Measurements from ENCODE around the gene SDF2. TPM values are rescaled to one million over a fixed set of nuclear protein-coding genes. Genes with fewer than 3 reads are reported as not detected.

SDF2 gene
- total RNA-seq, 1 donor from 2014 or later: 52.8 TPM

- no peak for TF ChIP-seq CTCF (IDR thresholded peaks at IDR 0.05)
- Histone ChIP-seq H3K36me3 (peaks cover 100% of the 10 kb centered on the region), H3K27ac (no peak overlapping the region), H3K9me3 (no peaks in the 10 kb centered on the region), H3K4me3 (no peak overlapping the region), H3K4me1 (no peaks in the 10 kb centered on the region), H3K27me3 (no peaks in the 10 kb centered on the region)
- DNase-seq (no peak), ATAC-seq (no peak)
- intact Hi-C loops (cut with DNase I): no loop called here
Observed at GRCh38 chr17:28635506-28635905, 26.2 kb downstream of the SDF2 start.

- no peak overlapping the region for H3K27ac ChIP-seq
- no peak for TF ChIP-seq CTCF (IDR thresholded peaks at IDR 0.05)
- no peaks in the 10 kb centered on the region for H3K9me3 ChIP-seq
- no peak overlapping the region for H3K4me3 ChIP-seq
- intact Hi-C loops (cut with DNase I): no loop called here
- H3K36me3 ChIP-seq: peaks cover 100% of the 10 kb centered on the region
- no peaks in the 10 kb centered on the region for H3K27me3 ChIP-seq
- no peaks in the 10 kb centered on the region for H3K4me1 ChIP-seq
- ATAC-seq (no peak), DNase-seq (no peak)
Observed at GRCh38 chr17:28634206-28634865, 27.4 kb downstream of the SDF2 start.

- H3K27me3 ChIP-seq: no peaks in the 10 kb centered on the region
- H3K4me3 ChIP-seq: no peak overlapping the region
- no peak for TF ChIP-seq CTCF (IDR thresholded peaks at IDR 0.05)
- peaks cover 92% of the 10 kb centered on the region for H3K36me3 ChIP-seq
- no peaks in the 10 kb centered on the region for H3K4me1 ChIP-seq
- no peak overlapping the region for H3K27ac ChIP-seq
- ATAC-seq: no peak
- H3K9me3 ChIP-seq: no peaks in the 10 kb centered on the region
- intact Hi-C loops (cut with DNase I): no loop called here
- DNase-seq: no peak
Observed at GRCh38 chr17:28626818-28627217, 34.9 kb downstream of the SDF2 start.

- Histone ChIP-seq H3K9me3 (no peaks in the 10 kb centered on the region), H3K27ac (no peak overlapping the region), H3K27me3 (no peaks in the 10 kb centered on the region), H3K36me3 (peaks cover 92% of the 10 kb centered on the region), H3K4me1 (no peaks in the 10 kb centered on the region), H3K4me3 (no peak overlapping the region)
- no peak for ATAC-seq
- no peak for TF ChIP-seq CTCF (IDR thresholded peaks at IDR 0.05)
- intact Hi-C loops (cut with DNase I): no loop called here
- DNase-seq: no peak
Observed at GRCh38 chr17:28624148-28624547, 37.6 kb downstream of the SDF2 start.

- no peaks in the 10 kb centered on the region for H3K9me3 ChIP-seq
- ATAC-seq (no peak), DNase-seq (no peak)
- H3K4me3 ChIP-seq: no peak overlapping the region
- no peak overlapping the region for H3K27ac ChIP-seq
- no peaks in the 10 kb centered on the region for H3K4me1 ChIP-seq
- H3K27me3 ChIP-seq: no peaks in the 10 kb centered on the region
- intact Hi-C loops (cut with DNase I): no loop called here
- H3K36me3 ChIP-seq: peaks cover 92% of the 10 kb centered on the region
- no peak for TF ChIP-seq CTCF (IDR thresholded peaks at IDR 0.05)
Observed at GRCh38 chr17:28623696-28624095, 38.0 kb downstream of the SDF2 start.

GRCh38 chr17:28622186-28622585 lies 39.5 kb downstream of the SDF2 start:
- intact Hi-C loops (cut with DNase I): no loop called here
- Histone ChIP-seq H3K4me3 (no peak overlapping the region), H3K4me1 (no peaks in the 10 kb centered on the region), H3K27me3 (no peaks in the 10 kb centered on the region), H3K27ac (no peak overlapping the region), H3K9me3 (no peaks in the 10 kb centered on the region), H3K36me3 (peaks cover 93% of the 10 kb centered on the region)
- ATAC-seq: no peak
- TF ChIP-seq CTCF (IDR thresholded peaks at IDR 0.05): no peak
- DNase-seq: no peak

All from upper lobe of right lung (tissue), 1 donor.